OCI-LY3 (cell line): ENCODE results near the gene SMIM7.

Experiments
- H2AFZ ChIP-seq: fragments of 200-600, 300-600 bp; shearing (Covaris generic); 2 replicates; pipeline ENCODE4 v1.6.0; 2014; ENCODE audit warnings: antibody characterized with exemption, low read depth, low read length
- H3K27ac ChIP-seq: fragments of 200-600, 300-600 bp; sonication (generic); 2 replicates; pipeline ENCODE4 v1.5.1; 2014; ENCODE audit warnings: mild to moderate bottlenecking, low read length, moderate library complexity, mixed read lengths
- H3K27me3 ChIP-seq: fragments of 200-600, 300-600 bp; sonication (generic); 2 replicates; pipeline ENCODE4 v1.6.1; 2014; ENCODE audit warnings: low read depth, low read length, mixed read lengths
- H3K36me3 ChIP-seq: fragments of 200-600, 300-600 bp; sonication (generic); replicated peaks from 2 replicates; pipeline ENCODE3; 2014; ENCODE audit warnings: low read depth, low read length, mixed read lengths
- H3K4me1 ChIP-seq: fragments of 300-600, 200-600 bp; sonication (generic); 2 replicates; pipeline ENCODE4 v1.6.1; 2014; ENCODE audit warnings: low read length, mixed read lengths
- H3K4me2 ChIP-seq: fragments of 200-600, 300-600 bp; sonication (generic); 2 replicates; pipeline ENCODE4 v1.6.1; 2014; ENCODE audit warnings: low read length, mixed read lengths
- H3K4me3 ChIP-seq: fragments of 300-600, 200-600 bp; sonication (generic); 2 replicates; pipeline ENCODE4 v1.5.1; 2014; ENCODE audit warnings: antibody characterized with exemption, mild to moderate bottlenecking, low read length, moderate library complexity
- H3K79me2 ChIP-seq: fragments of 300-600, 200-600 bp; shearing (Covaris generic); 2 replicates; pipeline ENCODE4 v1.6.1; 2014; ENCODE audit warnings: mild to moderate bottlenecking, low read length, mixed read lengths
- H3K9ac ChIP-seq: fragments of 300-600, 200-600 bp; shearing (Covaris generic); 2 replicates; pipeline ENCODE4 v1.6.0; 2014; ENCODE audit warnings: mild to moderate bottlenecking, low read length, moderate library complexity
- H3K9me3 ChIP-seq: fragments of 200-600, 300-600 bp; shearing (Covaris generic); 2 replicates; pipeline ENCODE4 v1.6.1; 2014; ENCODE audit warnings: low read length, mixed read lengths; ENCODE audit not compliant: insufficient read depth
- H4K20me1 ChIP-seq: fragments of 200-600, 300-600 bp; sonication (generic); 2 replicates; pipeline ENCODE4 v1.6.1; 2016; ENCODE audit warnings: low read length, mixed read lengths; ENCODE audit not compliant: insufficient read depth
- CTCF ChIP-seq: fragments of 200-600, 300-600 bp; sonication (generic); IDR thresholded peaks from 2 replicates; pipeline ENCODE4 v1.5.1; 2014; ENCODE audit warnings: antibody characterized with exemption, low read length, low read depth
- EZH2phosphoT487 ChIP-seq: fragments of 200-600 bp; shearing (Covaris generic); IDR thresholded peaks from 2 replicates; pipeline ENCODE4 v1.6.1; 2018; ENCODE audit warnings: antibody characterized with exemption, mixed run types, low read depth

SMIM7 gene

GRCh38 chr19:16608290-16608739 is 51.6 kb downstream of the SMIM7 start:
- H3K4me1 ChIP-seq, result peaks cover 29% of the 10 kb centered on the region

GRCh38 chr19:16607819-16608218 is 52.1 kb downstream of the SMIM7 start:
- H2AFZ ChIP-seq, result no peak overlapping the region
- peaks cover 99% of the 10 kb centered on the region for H3K79me2 ChIP-seq
- H3K9ac ChIP-seq, result no peak overlapping the region
- H3K36me3 ChIP-seq, result no peaks in the 10 kb centered on the region
- TF ChIP-seq CTCF (no peak), EZH2phosphoT487 (no peak)
- no peaks in the 10 kb centered on the region for H3K27me3 ChIP-seq
- H4K20me1 ChIP-seq, result peaks cover 86% of the 10 kb centered on the region
- peaks cover 29% of the 10 kb centered on the region for H3K4me1 ChIP-seq
- no peaks in the 10 kb centered on the region for H3K9me3 ChIP-seq
- H3K4me3 ChIP-seq, result no peak overlapping the region
- H3K27ac ChIP-seq, result no peak overlapping the region
- H3K4me2 ChIP-seq, result no peak overlapping the region

More at GRCh38 chr19:16608290-16608739, 51.6 kb downstream of the SMIM7 start:
- Histone ChIP-seq H3K9me3 (no peaks in the 10 kb centered on the region), H2AFZ (no peak overlapping the region), H3K27me3 (no peaks in the 10 kb centered on the region), H3K4me3 (no peak overlapping the region), H4K20me1 (peaks cover 86% of the 10 kb centered on the region), H3K9ac (no peak overlapping the region), H3K79me2 (peaks cover 99% of the 10 kb centered on the region), H3K27ac (peak overlapping the region; percentile 15), H3K36me3 (no peaks in the 10 kb centered on the region), H3K4me2 (peak overlapping the region; percentile 14; the same call in 1 of the 2 replicates)
- TF ChIP-seq EZH2phosphoT487 (no peak), CTCF (no peak)

GRCh38 chr19:16605553-16605994 is 54.4 kb downstream of the SMIM7 start:
- no peak overlapping the region for H2AFZ ChIP-seq
- no peak overlapping the region for H3K4me2 ChIP-seq
- no peaks in the 10 kb centered on the region for H3K27me3 ChIP-seq
- H3K27ac ChIP-seq, result no peak overlapping the region
- no peak overlapping the region for H3K9ac ChIP-seq
- no peak overlapping the region for H3K4me3 ChIP-seq
- peaks cover 7% of the 10 kb centered on the region for H3K36me3 ChIP-seq
- no peaks in the 10 kb centered on the region for H3K9me3 ChIP-seq
- TF ChIP-seq EZH2phosphoT487 (no peak), CTCF (no peak)
- peaks cover 27% of the 10 kb centered on the region for H3K4me1 ChIP-seq
- peaks cover 99% of the 10 kb centered on the region for H3K79me2 ChIP-seq
- H4K20me1 ChIP-seq, result peaks cover 85% of the 10 kb centered on the region

- H3K27me3 ChIP-seq, result no peaks in the 10 kb centered on the region
- H3K36me3 ChIP-seq, result peaks cover 7% of the 10 kb centered on the region
- no peak overlapping the region for H3K27ac ChIP-seq
- TF ChIP-seq EZH2phosphoT487, result no peak
- TF ChIP-seq CTCF, result no peak
- H3K9ac ChIP-seq, result no peak overlapping the region
- no peak overlapping the region for H3K4me3 ChIP-seq
- H3K4me2 ChIP-seq, result no peak overlapping the region
- H3K9me3 ChIP-seq, result no peaks in the 10 kb centered on the region
- H4K20me1 ChIP-seq, result peaks cover 86% of the 10 kb centered on the region
- H3K4me1 ChIP-seq, result peaks cover 23% of the 10 kb centered on the region
- H3K79me2 ChIP-seq, result peaks cover 99% of the 10 kb centered on the region
- H2AFZ ChIP-seq, result no peak overlapping the region
These were observed 54.8 kb downstream of the SMIM7 start for GRCh38 chr19:16605115-16605514.
